Heart right ventricle (tissue), 16 donors: ENCODE results near the gene PARD3. TPM values are rescaled to one million over a fixed set of nuclear protein-coding genes. Genes with fewer than 3 reads are reported as not detected.
A peak's percentile ranks its signal among the peaks of the same experiment; 100 is the strongest.

Experiments used
- ATAC-seq, 8 donors: fragments of 200-7000 bp; cut with Tn5 transposase; one replicate each; pipeline ENCODE4 v1.9.1; 2020; ENCODE audit warnings: mild to moderate bottlenecking in 8 of 8, moderate library complexity in 8 of 8, moderate number of reproducible peaks in 1 of 8
- DNase-seq, 2 donors: peaks; one replicate each; pipeline ENCODE4 v3.0.0-alpha.2; 2020
- H3K27ac ChIP-seq, 10 donors: fragments of 200-600 bp; sonication (generic) in 2 of 10; one replicate each; pipeline versions ENCODE4 v1.5.0 to v1.8.0; 2020 to 2022; ENCODE audit warnings: mild to moderate bottlenecking in 3 of 10
- H3K27me3 ChIP-seq, 7 donors: fragments of 200-600 bp; one replicate each; pipeline ENCODE4 v1.8.0; 2021 to 2022; ENCODE audit warnings: mild to moderate bottlenecking in 2 of 7
- H3K36me3 ChIP-seq, 9 donors: fragments of 200-600 bp; sonication (generic) in 1 of 9; one replicate each; pipeline versions ENCODE4 v1.5.0 to v1.8.0; 2020 to 2022; ENCODE audit warnings: mild to moderate bottlenecking in 2 of 9
- H3K4me1 ChIP-seq, 9 donors: fragments of 200-600 bp; sonication (generic) in 1 of 9; one replicate each; pipeline versions ENCODE4 v1.5.0 to v1.8.0; 2020 to 2022; ENCODE audit warnings: mild to moderate bottlenecking in 4 of 9
- H3K4me3 ChIP-seq, 10 donors: fragments of 200-600 bp; sonication (generic) in 2 of 10; one replicate each; pipeline versions ENCODE4 v1.5.0 to v1.8.0; 2020 to 2022; ENCODE audit warnings: mild to moderate bottlenecking in 7 of 10, moderate library complexity in 2 of 10
- H3K9me3 ChIP-seq, 11 donors: fragments of 200-600 bp in 10 of 11; sonication (generic) in 2 of 11; one replicate each; pipeline versions ENCODE4 v1.5.0 to v1.8.0; 2013 to 2022; ENCODE audit warnings: mild to moderate bottlenecking in 2 of 11, control low read depth in 1 of 11, moderate library complexity in 1 of 11
- WGBS, 2 donors: extraction: QIAGEN DNeasy Blood & Tissue Kit; methylation state at CpG; one replicate each; pipeline ENCODE4 v1.1.7; 2013; ENCODE audit warnings: inconsistent platforms in 1 of 2; 5-methylcytosine and 5-hydroxymethylcytosine counted together
- intact Hi-C, 10 donors: fragments of 100-400 bp; cut with DNase I; formaldehyde crosslinking; loops; one replicate each; pipeline versions ENCODE4 v1.11.1 to v1.14.2; 2022
- polyA plus RNA-seq, 2 donors: library from polyadenylated mRNA; stranded (reverse); fragments of 200-250 nt; gene quantifications; one replicate each; pipeline ENCODE4 v1.2.3, GENCODE V29; 2013
- total RNA-seq, 10 donors: library from RNA; stranded (reverse); fragmentation: NEBNext Ultra II Directional in 3 of 10; extraction: Animal tissue kit (Norgen Biotek cat#: 25700) in 3 of 10; gene quantifications; one replicate each; pipeline versions ENCODE4 v1.2.1 to v1.2.4, GENCODE V29; 2021 to 2023
- TF ChIP-seq, protein P1 (sequence below), 9 donors: fragments of 200-600 bp; sonication (generic) in 2 of 9; IDR thresholded peaks; one replicate each; pipeline versions ENCODE4 v1.5.0 to v1.8.0; 2021 to 2022; ENCODE audit warnings: antibody characterized with exemption in 9 of 9, mild to moderate bottlenecking in 5 of 9, moderate library complexity in 1 of 9
- donor health status: Arrhythmogenic right ventricular cardiomyopathy.
- donor health status: ischemic (EF 13 %, LVEDD 7.1; RV severe dilation, severe dysfunction).
- donor health status: healthy with polysubstance abuse.
- donor health status: DM: no; HTN: yes; CAD: no.
- donor health status: DM: no; HTN: no; CAD: no.
- donor health status: ischemic (EF 25% LVEDD 6.9; RV normal size, moderate dysfunction).
- donor health status: ischemic (EF 25% LVEDD 5.7; RV mildly dilated, moderate dysfunction).
- donor health status: healthy.
- donor health status: DM: yes; HTN: yes; CAD: no.
- donor health status: Ischemic cardiomyopathy.
- donor health status: ischemic (EF 35%, LVEDD 5.7; RV mildly dilated, moderate dysfunction).
- donor health status: nonischemic (EF 11% LVEDD 7.7; RV severe dilation, severe dysfunction).
- donor health status: DM: yes; HTN: yes; CAD: no.
- donor health status: PGD.
- donor health status: ischemic (EF 29% LVEDD 5.4; RV normal size, mild dysfunction).
- donor health status: nonischemic (EF 23%, LVEDD 6.1; RV moderate dilation, normal function).

PARD3 gene
- total and polyA plus RNA-seq, 12 donors, result 19.7 to 41.8 (median 34.2) TPM

DNA sequence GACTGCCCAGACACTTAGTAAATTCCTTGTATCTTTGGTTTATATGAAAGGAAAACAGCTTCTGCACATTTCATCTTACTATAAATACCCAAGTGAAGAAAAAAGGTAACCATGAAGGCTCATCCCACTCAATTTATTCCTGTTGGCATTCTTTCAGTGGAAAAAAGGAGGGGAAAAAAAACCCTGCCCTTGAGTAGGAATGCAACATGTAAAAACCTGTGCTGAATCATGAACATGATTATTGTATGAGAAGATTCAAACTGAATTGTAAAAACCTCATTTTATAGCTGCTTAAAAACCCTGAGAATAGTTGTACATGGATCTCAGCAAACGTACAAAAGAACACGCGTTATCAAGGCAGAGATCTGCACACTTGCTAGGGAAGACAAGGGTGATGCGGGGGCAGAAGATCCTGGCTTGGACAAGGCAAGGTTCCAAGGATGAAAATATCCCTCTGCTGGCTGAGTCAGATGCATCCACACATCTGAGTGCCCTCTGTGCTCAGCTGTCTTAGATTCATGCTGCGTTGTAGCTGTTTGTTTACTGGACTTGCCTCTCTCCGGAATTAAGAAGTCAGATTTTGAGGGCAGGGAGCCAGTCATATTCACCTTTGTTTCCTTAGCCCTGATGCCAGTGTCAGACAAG lies 658.2 kb downstream of the PARD3 start:
- 57 to 62% methylated on average over 6 of the region's 6 CpGs for WGBS, 2 donors
- peak in 2 of 8 donors; percentile 57 to 59 for ATAC-seq
- H3K36me3 ChIP-seq, result no peaks in the 10 kb centered on the region
- H3K4me3 ChIP-seq, result no peak overlapping the region
- H3K27ac ChIP-seq, result no peak overlapping the region
- peaks cover 0 to 9% (median 0%) of the 10 kb centered on the region in 9 donors for H3K4me1 ChIP-seq
- no peaks in the 10 kb centered on the region for H3K27me3 ChIP-seq
- H3K9me3 ChIP-seq, result peaks cover 0 to 4% (median 0%) of the 10 kb centered on the region in 11 donors
- DNase-seq, result no peak
- intact Hi-C loops, result loop anchor here in 2 of 10 donors (2.0 to 10.0 kb wide), 2 partner anchors 18 to 62 kb away; no protein-coding TSS in a partner anchor
- TF ChIP-seq, protein P1, sequence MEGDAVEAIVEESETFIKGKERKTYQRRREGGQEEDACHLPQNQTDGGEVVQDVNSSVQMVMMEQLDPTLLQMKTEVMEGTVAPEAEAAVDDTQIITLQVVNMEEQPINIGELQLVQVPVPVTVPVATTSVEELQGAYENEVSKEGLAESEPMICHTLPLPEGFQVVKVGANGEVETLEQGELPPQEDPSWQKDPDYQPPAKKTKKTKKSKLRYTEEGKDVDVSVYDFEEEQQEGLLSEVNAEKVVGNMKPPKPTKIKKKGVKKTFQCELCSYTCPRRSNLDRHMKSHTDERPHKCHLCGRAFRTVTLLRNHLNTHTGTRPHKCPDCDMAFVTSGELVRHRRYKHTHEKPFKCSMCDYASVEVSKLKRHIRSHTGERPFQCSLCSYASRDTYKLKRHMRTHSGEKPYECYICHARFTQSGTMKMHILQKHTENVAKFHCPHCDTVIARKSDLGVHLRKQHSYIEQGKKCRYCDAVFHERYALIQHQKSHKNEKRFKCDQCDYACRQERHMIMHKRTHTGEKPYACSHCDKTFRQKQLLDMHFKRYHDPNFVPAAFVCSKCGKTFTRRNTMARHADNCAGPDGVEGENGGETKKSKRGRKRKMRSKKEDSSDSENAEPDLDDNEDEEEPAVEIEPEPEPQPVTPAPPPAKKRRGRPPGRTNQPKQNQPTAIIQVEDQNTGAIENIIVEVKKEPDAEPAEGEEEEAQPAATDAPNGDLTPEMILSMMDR (IDR thresholded peaks at IDR 0.05), result peak in 3 of 9 donors; percentile 11 to 28 (median 14)

DNA sequence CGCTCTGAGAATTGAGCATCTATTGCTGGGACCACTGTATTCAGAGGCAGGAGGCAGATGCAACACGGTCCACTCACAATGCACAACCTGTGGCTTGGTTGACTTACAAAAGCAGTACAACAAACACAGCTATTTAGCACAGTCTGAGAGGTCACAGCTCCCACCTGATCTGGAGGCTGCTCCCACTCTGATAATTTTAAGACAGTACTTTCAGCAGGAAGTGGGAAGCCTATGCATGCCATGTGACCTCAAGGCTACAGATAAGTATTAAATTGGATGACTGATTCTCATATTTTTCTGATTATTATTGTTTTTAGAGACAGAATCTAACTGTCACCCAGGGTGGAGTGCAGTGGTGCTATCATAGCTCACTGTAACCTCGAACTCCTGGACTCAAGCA lies 659.3 kb downstream of the PARD3 start:
- WGBS, 2 donors, result 62 to 73% methylated on average over 3 of the region's 3 CpGs
- Histone ChIP-seq H3K27me3 (no peaks in the 10 kb centered on the region), H3K36me3 (no peaks in the 10 kb centered on the region), H3K4me3 (no peak overlapping the region), H3K9me3 (no peaks in the 10 kb centered on the region), H3K27ac (no peak overlapping the region), H3K4me1 (peaks cover 0 to 9% (median 0%) of the 10 kb centered on the region in 9 donors)
- TF ChIP-seq, protein P1 (IDR thresholded peaks at IDR 0.05), result no peak
- intact Hi-C loops, result loop anchor here in 2 of 10 donors (2.0 to 10.0 kb wide), 2 partner anchors 17 to 61 kb away; no protein-coding TSS in a partner anchor
- ATAC-seq, result no peak
- DNase-seq, result no peak

DNA sequence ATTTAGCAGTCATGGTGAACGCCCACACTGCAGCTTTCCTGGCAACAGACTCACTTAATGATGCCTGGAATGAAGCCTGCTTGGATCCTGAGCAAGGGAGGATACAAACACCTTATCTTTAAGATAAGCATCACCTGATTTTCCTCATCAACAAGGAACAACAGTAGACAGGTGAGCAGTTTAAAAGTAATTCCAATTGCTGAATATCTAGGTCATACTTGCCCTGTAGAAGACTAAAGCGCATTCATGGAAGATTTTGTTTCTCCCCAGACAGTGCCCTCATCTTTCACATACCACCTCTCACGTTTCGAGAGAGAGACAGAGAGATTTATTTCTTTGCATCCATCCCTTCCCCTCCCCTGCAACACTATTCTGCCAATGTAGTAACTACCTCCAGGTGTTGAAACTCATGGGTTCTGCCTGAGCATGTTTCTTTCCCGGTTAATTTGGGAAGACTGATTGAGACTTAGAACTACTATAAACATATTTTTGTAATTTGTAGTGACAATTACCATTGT lies 660.7 kb downstream of the PARD3 start:
- Histone ChIP-seq H3K36me3 (no peaks in the 10 kb centered on the region), H3K27ac (no peak overlapping the region), H3K27me3 (no peaks in the 10 kb centered on the region), H3K4me3 (no peak overlapping the region), H3K9me3 (no peaks in the 10 kb centered on the region), H3K4me1 (peaks cover 0 to 9% (median 0%) of the 10 kb centered on the region in 9 donors)
- TF ChIP-seq, protein P1 (IDR thresholded peaks at IDR 0.05), result no peak
- 72 to 78% methylated on average over 5 of the region's 5 CpGs for WGBS, 2 donors
- intact Hi-C loops, result loop anchor here in 1 of 10 donors (10.0 kb wide), 1 partner anchor 60 kb away; no protein-coding TSS in a partner anchor
- ATAC-seq (no peak), DNase-seq (no peak)

DNA sequence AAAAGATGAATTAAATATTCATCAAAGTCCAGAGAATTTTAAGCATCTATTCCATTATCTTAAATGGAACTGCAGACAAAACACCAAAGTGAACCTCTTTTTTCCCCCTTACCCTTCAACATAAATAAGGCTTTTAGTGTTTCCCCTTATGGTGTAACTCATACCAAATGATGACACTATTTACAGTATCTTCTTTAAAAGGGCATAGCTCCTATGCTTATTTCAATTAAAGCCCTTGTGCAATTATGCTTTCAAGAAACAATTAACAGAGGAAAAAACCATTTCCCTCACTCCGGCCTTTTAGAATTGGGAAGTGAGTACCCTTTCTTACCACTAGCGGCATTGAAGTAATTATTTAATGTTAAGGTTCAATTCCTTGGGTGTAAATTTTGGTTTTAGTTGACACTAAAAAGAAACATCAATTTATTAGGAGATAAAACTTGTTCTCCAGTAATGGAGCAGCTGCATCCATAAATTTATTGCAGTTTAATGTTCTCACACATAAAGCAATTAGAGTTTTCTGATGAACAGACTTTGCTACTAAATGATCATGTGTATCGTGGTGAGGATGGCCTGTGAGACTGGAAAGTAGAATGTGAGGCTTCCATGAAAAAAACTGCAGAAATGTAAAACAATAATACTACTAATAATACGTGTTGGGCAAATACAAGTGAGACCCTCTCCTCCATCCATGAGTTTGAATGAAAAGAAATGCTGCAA lies 661.3 kb downstream of the PARD3 start:
- WGBS, 2 donors, result 93 to 94% methylated on average over 4 of the region's 4 CpGs
- no peak overlapping the region for H3K4me3 ChIP-seq
- intact Hi-C loops, result loop anchor here in 1 of 10 donors (10.0 kb wide), 1 partner anchor 59 kb away; no protein-coding TSS in a partner anchor

More for the DNA sequence above, 661.3 kb downstream of the PARD3 start:
- H3K27me3 ChIP-seq, result no peaks in the 10 kb centered on the region
- TF ChIP-seq, protein P1 (IDR thresholded peaks at IDR 0.05), result no peak
- ATAC-seq, result no peak
- no peaks in the 10 kb centered on the region for H3K36me3 ChIP-seq
- no peaks in the 10 kb centered on the region for H3K9me3 ChIP-seq
- DNase-seq, result no peak
- H3K27ac ChIP-seq, result no peak overlapping the region
- peaks cover 0 to 9% (median 0%) of the 10 kb centered on the region in 9 donors for H3K4me1 ChIP-seq
